K562 (cell line): Measurements from ENCODE around the gene PNMA6F. TPM values are rescaled to one million over a fixed set of nuclear protein-coding genes. Genes with fewer than 3 reads are reported as not detected.
A peak's percentile ranks its signal among the peaks of the same experiment; 100 is the strongest.

Experiments used
- ATAC-seq: fragments of 200-7000 bp; cut with Tn5 transposase; 3 replicates; pipeline ENCODE4 v1.9.1; 2020; ENCODE audit warnings: moderate library complexity
- BruUV-seq: library from RNA; stranded (reverse); fragments of 400-500 nt; replicated peaks from 2 replicates; lab custom pipeline; 2021; lab: Mats Ljungman, UMichigan
- CTCF ChIA-PET: fragments of 300-600 bp; formaldehyde crosslinking; extraction: SDS; loops from one replicate; lab custom pipeline; 2021; ENCODE audit warnings: low intra/inter-chr PET ratio; lab: Yijun Ruan, JAX
- POLR2A ChIA-PET: fragments of 300-600, 350-650 bp; sonication (Branson Sonifier 250); formaldehyde crosslinking; extraction: SDS; loops from one replicate; lab custom pipeline; 2021; ENCODE audit warnings: antibody characterized with exemption, inconsistent platforms; lab: Yijun Ruan, JAX
- DNase-seq, 4 experiments: peaks; one replicate each; pipeline versions ENCODE4 v3.0.0 to v3.0.0-alpha.2; 2011 to 2018; ENCODE audit warnings: low spot score in 3 of 4, mixed read lengths in 3 of 4; ENCODE audit errors: extremely low read depth in 1 of 4
- FAIRE-seq: peaks from 2 replicates; lab custom pipeline; 2011; peaks lifted over from hg19 to GRCh38; lab: Jason Lieb, UNC
- H2AFZ ChIP-seq: 2 replicates; pipeline ENCODE4 v1.6.0; 2011; ENCODE audit warnings: low read depth, low read length, control low read depth, inconsistent platforms
- H3K27ac ChIP-seq: fragments of 200-600 bp; 3 replicates; pipeline ENCODE4 v1.8.0; 2011; ENCODE audit warnings: low read depth, mild to moderate bottlenecking, control low read depth, inconsistent platforms, low read length, moderate library complexity, mixed read lengths; ENCODE audit errors: extremely low read depth
- H3K27me3 ChIP-seq, 2 experiments: fragments of 300-600 bp in 1 of 2; 2 replicates in 1 of 2; 3 replicates in 1 of 2; pipeline versions ENCODE4 v1.6.0 to v1.8.0; 2011; ENCODE audit warnings: inconsistent platforms in 2 of 2, low read length in 2 of 2, mild to moderate bottlenecking in 1 of 2, mixed read lengths in 1 of 2, moderate library complexity in 1 of 2; ENCODE audit not compliant: control insufficient read depth in 2 of 2, insufficient read depth in 2 of 2
- H3K36me3 ChIP-seq: fragments of 300-600 bp; 3 replicates; pipeline ENCODE4 v1.8.0; 2011; ENCODE audit warnings: mild to moderate bottlenecking, low read length, inconsistent platforms; ENCODE audit not compliant: control insufficient read depth, insufficient read depth
- H3K4me1 ChIP-seq, 2 experiments: fragments of 200-600 bp in 1 of 2; replicated peaks in 1 of 2; 2 replicates in 1 of 2; 3 replicates in 1 of 2; pipeline versions ENCODE4 v1.5.1 to v1.8.0; 2011; ENCODE audit warnings: inconsistent platforms in 2 of 2, low read length in 2 of 2, mild to moderate bottlenecking in 1 of 2, mixed read lengths in 1 of 2, moderate library complexity in 1 of 2; ENCODE audit not compliant: control insufficient read depth in 2 of 2, insufficient read depth in 2 of 2
- H3K4me2 ChIP-seq: 2 replicates; pipeline ENCODE4 v1.6.1; 2011; ENCODE audit warnings: low read length, control low read depth, inconsistent platforms, mixed read lengths; ENCODE audit not compliant: insufficient read depth
- H3K4me3 ChIP-seq: fragments of 200-600 bp; sonication (generic), shearing (Covaris generic); 2 replicates; pipeline ENCODE4 v1.5.1; 2016; ENCODE audit warnings: control low read depth, inconsistent platforms
- H3K79me2 ChIP-seq: fragments of 200-600 bp; 3 replicates; pipeline ENCODE4 v1.8.0; 2011; ENCODE audit warnings: low read length, inconsistent platforms; ENCODE audit not compliant: control insufficient read depth, insufficient read depth
- H3K9ac ChIP-seq, 2 experiments: 2 replicates each; pipeline versions ENCODE4 v1.6.0 to v1.6.1; 2011; ENCODE audit warnings: low read depth in 2 of 2, low read length in 2 of 2, control low read depth in 1 of 2, inconsistent platforms in 1 of 2, mild to moderate bottlenecking in 1 of 2, mixed read lengths in 1 of 2; ENCODE audit not compliant: insufficient read depth in 1 of 2
- H3K9me1 ChIP-seq: one replicate; pipeline ENCODE4 v1.6.0; 2011; ENCODE audit warnings: inconsistent platforms, mild to moderate bottlenecking, low read length, moderate library complexity; ENCODE audit not compliant: control insufficient read depth, insufficient read depth
- H3K9me3 ChIP-seq: replicated peaks from 2 replicates; pipeline ENCODE4 v1.5.1; 2011; ENCODE audit warnings: low read depth, low read length, inconsistent platforms; ENCODE audit not compliant: control insufficient read depth, insufficient read depth
- H4K20me1 ChIP-seq: replicated peaks from 2 replicates; pipeline ENCODE4 v1.6.1; 2011; ENCODE audit warnings: low read length, inconsistent platforms, mixed read lengths; ENCODE audit not compliant: control insufficient read depth, insufficient read depth
- KAT2B ChIP-seq: IDR thresholded peaks from one replicate; pipeline ENCODE4 v1.6.1; 2012; ENCODE audit warnings: low read depth, mild to moderate bottlenecking, control low read depth, inconsistent platforms, low read length, moderate library complexity
- L3MBTL2 ChIP-seq: fragments of 450-650 bp; IDR thresholded peaks from 2 replicates; pipeline ENCODE4 v1.6.1; 2016; ENCODE audit warnings: mild to moderate bottlenecking, moderate library complexity
- RCOR1 ChIP-seq, 2 experiments: IDR thresholded peaks; 2 replicates each; pipeline ENCODE4 v1.6.1; 2012; ENCODE audit warnings: low read depth in 2 of 2, low read length in 2 of 2, borderline replicate concordance in 1 of 2, improper control_type of control experiment in 1 of 2
- TFAM ChIP-seq: fragments of 250-450 bp; sonication (Bioruptor Pico); conservative IDR thresholded peaks from 2 replicates; pipeline ENCODE4 v1.5.0; 2021; ENCODE audit warnings: mild to moderate bottlenecking, moderate library complexity
- ZNF79 ChIP-seq: fragments of 250-450 bp; sonication (Bioruptor Pico); IDR thresholded peaks from 2 replicates; pipeline ENCODE4 v1.4.0; 2020; ENCODE audit warnings: low read depth, mild to moderate bottlenecking, moderate library complexity
- WGBS: fragments of 100-300 bp; shearing (Covaris generic); methylation state at CpG from one replicate; pipeline ENCODE4 v1.1.6; 2016; ENCODE audit warnings: low coverage, mixed read lengths; ENCODE audit not compliant: insufficient coverage; ENCODE audit errors: missing lambda C conversion rate; 5-methylcytosine and 5-hydroxymethylcytosine counted together
- in situ Hi-C: fragments of 300-500 bp; cut with MboI; formaldehyde crosslinking; loops from 4 replicates; pipeline ENCODE4 v1.15.0; 2018; ENCODE audit warnings: inconsistent platforms, mixed read lengths
- intact Hi-C: fragments of 100-400 bp; cut with micrococcal nuclease; formaldehyde crosslinking; loops from 2 replicates; pipeline ENCODE4 v1.14.2; 2022
- polyA plus RNA-seq, 8 experiments: library from polyadenylated mRNA; depleted of rRNA in 4 of 8; stranded (reverse) in 5 of 8; unstranded in 3 of 8; fragments of >200 nt; fragmentation: Nextera tagmentation in 2 of 8; fragmentation: Illumina TruSeq in 1 of 8; extraction: Ambion mirVana in 2 of 8; extraction: Trizol in 1 of 8; gene quantifications; 2 replicates each; pipeline versions ENCODE4 v1.2.1 to v1.2.3, GENCODE V29; 2011 to 2014; ENCODE audit warnings: inconsistent platforms in 1 of 8, missing spikeins in 1 of 8
- total RNA-seq, 7 experiments: library from RNA; depleted of rRNA in 6 of 7; stranded (reverse); fragments of >200 nt in 6 of 7; fragmentation: Illumina TruSeq in 2 of 7; extraction: Trizol in 2 of 7; gene quantifications; 2 replicates each; pipeline versions ENCODE4 v1.2.1 to v1.2.3, GENCODE V29; 2011 to 2021; ENCODE audit warnings: low replicate concordance in 1 of 7
- TF ChIP-seq, protein P1 (sequence below), 2 experiments: fragments of 450-650 bp; formaldehyde crosslinking in 1 of 2; IDR thresholded peaks; 2 replicates each; pipeline versions ENCODE4 v1.4.0 to v1.6.1; 2014 to 2020; ENCODE audit warnings: mild to moderate bottlenecking in 2 of 2, borderline replicate concordance in 1 of 2, low read depth in 1 of 2

Gene PNMA6F
- total and polyA plus RNA-seq, 9 of the 15 experiments (the other 6 are each of a cell fraction or from before 2014, with no cell fraction given) = not detected

DNA sequence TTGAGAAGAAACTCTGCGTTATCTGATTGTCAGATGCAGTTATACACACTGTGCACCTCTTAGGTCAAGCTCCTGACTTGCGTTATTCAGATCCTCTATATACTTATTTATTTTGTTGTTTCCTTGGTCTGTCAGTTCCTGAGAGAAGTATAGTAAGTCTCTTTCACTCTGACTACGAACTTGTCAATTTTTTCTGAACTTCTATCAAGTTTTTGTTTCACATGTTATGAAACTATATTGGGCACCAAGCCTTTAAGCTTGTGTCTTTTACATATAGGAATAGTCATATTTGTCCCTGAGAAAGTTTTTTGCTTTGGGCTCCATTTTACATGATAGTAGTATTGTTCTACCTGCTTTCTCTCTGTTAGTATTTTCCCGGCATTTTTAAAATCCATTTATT is 44.1 kb upstream of the PNMA6F start:
- 30% methylated on average over 4 of the region's 4 CpGs for WGBS
- FAIRE-seq (no peak), ATAC-seq (no peak), DNase-seq (no peak)
- 0 out of 5 replicates have a peak, but pooled peaks cover 0 to 3% of the 10 kb centered on the region in 2 experiments for H3K4me1 ChIP-seq
- no TSS peak for BruUV-seq
- no peak overlapping the region for H3K4me3 ChIP-seq
- no peaks in the 10 kb centered on the region for H3K79me2 ChIP-seq
- H3K27me3 ChIP-seq = no peaks in the 10 kb centered on the region
- H3K9ac ChIP-seq = no peak overlapping the region
- H3K27ac ChIP-seq = no peak overlapping the region
- H4K20me1 ChIP-seq = no peaks in the 10 kb centered on the region
- H3K36me3 ChIP-seq = no peaks in the 10 kb centered on the region
- TF ChIP-seq TFAM (CRISPR knock-in tag) = no peak
- TF ChIP-seq ZNF79 (CRISPR knock-in tag) = no peak
- no peaks in the 10 kb centered on the region for H3K9me1 ChIP-seq
- intact Hi-C loops (no loop called here), in situ Hi-C loops (no loop called here)
- no peaks in the 10 kb centered on the region for H3K9me3 ChIP-seq
- no peak overlapping the region for H3K4me2 ChIP-seq
- H2AFZ ChIP-seq = no peak overlapping the region
- POLR2A ChIA-PET = interaction anchor here (0.8 kb wide), 1 partner anchor 16 kb away, joined by 5 read pairs; no protein-coding TSS in a partner anchor
- CTCF ChIA-PET = no interaction called here

DNA sequence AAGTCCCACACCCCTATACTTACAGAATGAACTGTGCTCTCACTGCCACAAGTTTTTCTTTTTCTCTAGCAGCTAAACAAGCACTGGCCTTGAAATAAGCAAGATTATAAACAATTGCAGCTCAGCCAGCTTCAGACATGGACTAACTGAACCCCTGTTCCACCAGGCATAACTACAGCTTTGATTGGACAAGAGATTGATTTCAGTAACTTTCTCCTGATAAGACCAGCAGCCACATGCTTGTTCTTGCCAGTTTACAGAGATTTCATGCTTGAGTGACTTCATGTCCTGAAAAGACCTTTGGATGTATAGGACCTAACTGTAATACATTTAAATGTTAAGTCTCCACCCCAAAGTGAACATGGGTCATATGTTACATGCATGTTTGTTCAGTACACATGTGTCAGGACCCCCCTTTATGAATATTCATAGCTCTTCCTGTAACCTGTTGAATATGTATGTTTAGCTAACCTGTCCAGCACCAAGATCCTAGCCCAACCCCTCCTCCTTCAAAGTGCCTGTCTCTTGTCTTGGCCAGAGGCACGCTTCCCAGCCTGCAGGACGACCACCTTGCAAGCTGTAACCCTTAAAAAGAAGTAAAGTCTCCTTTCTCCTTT is 40.3 kb upstream of the PNMA6F start:
- BruUV-seq = no TSS peak
- WGBS = 0% methylated on average over 2 of the region's 2 CpGs
- TF ChIP-seq RCOR1 (IDR thresholded peaks at IDR 0.05; ENCODE audit: borderline replicate concordance in 1 of 2, low read depth in 2 of 2, low read length in 2 of 2) = peak in 1 of 2 experiments; percentile 51; a peak in 1 of 4 replicates
- TF ChIP-seq KAT2B = no peak
- TF ChIP-seq L3MBTL2 = peak; percentile 57
- TF ChIP-seq, protein P1, sequence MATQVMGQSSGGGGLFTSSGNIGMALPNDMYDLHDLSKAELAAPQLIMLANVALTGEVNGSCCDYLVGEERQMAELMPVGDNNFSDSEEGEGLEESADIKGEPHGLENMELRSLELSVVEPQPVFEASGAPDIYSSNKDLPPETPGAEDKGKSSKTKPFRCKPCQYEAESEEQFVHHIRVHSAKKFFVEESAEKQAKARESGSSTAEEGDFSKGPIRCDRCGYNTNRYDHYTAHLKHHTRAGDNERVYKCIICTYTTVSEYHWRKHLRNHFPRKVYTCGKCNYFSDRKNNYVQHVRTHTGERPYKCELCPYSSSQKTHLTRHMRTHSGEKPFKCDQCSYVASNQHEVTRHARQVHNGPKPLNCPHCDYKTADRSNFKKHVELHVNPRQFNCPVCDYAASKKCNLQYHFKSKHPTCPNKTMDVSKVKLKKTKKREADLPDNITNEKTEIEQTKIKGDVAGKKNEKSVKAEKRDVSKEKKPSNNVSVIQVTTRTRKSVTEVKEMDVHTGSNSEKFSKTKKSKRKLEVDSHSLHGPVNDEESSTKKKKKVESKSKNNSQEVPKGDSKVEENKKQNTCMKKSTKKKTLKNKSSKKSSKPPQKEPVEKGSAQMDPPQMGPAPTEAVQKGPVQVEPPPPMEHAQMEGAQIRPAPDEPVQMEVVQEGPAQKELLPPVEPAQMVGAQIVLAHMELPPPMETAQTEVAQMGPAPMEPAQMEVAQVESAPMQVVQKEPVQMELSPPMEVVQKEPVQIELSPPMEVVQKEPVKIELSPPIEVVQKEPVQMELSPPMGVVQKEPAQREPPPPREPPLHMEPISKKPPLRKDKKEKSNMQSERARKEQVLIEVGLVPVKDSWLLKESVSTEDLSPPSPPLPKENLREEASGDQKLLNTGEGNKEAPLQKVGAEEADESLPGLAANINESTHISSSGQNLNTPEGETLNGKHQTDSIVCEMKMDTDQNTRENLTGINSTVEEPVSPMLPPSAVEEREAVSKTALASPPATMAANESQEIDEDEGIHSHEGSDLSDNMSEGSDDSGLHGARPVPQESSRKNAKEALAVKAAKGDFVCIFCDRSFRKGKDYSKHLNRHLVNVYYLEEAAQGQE (IDR thresholded peaks at IDR 0.05; ENCODE audit: borderline replicate concordance) = peak; percentile 80
- TF ChIP-seq, protein P1 (CRISPR knock-in tag; IDR thresholded peaks at IDR 0.05; ENCODE audit: low read depth) = no peak

More for the DNA sequence above, 40.3 kb upstream of the PNMA6F start:
- no peak overlapping the region for H3K27ac ChIP-seq
- H3K27me3 ChIP-seq = no peaks in the 10 kb centered on the region
- CTCF ChIA-PET = no interaction called here
- no peak for DNase-seq
- POLR2A ChIA-PET = no interaction called here
- H3K9ac ChIP-seq = no peak overlapping the region
- ATAC-seq = no peak
- H3K4me2 ChIP-seq = no peak overlapping the region
- 0 out of 5 replicates have a peak, but pooled peaks cover 0 to 3% of the 10 kb centered on the region in 2 experiments for H3K4me1 ChIP-seq
- in situ Hi-C loops (no loop called here), intact Hi-C loops (no loop called here)
- no peaks in the 10 kb centered on the region for H4K20me1 ChIP-seq
- H3K36me3 ChIP-seq = no peaks in the 10 kb centered on the region
- H2AFZ ChIP-seq = no peak overlapping the region
- FAIRE-seq = no peak
- no peak overlapping the region for H3K4me3 ChIP-seq
- no peaks in the 10 kb centered on the region for H3K9me3 ChIP-seq
- H3K79me2 ChIP-seq = no peaks in the 10 kb centered on the region
- no peaks in the 10 kb centered on the region for H3K9me1 ChIP-seq
